GM20000 (cell line): ENCODE results near the gene CAMTA1.

Source experiments
- DNase-seq: peaks from one replicate; pipeline ENCODE4 v3.0.0; 2012; ENCODE audit warnings: low spot score
- TF ChIP-seq, protein P1 (sequence below): IDR thresholded peaks from 2 replicates; pipeline ENCODE4 v1.5.1; 2012; ENCODE audit warnings: mild to moderate bottlenecking, control low read depth; ENCODE audit errors: extremely low read depth, missing control alignments

CAMTA1 gene

DNA sequence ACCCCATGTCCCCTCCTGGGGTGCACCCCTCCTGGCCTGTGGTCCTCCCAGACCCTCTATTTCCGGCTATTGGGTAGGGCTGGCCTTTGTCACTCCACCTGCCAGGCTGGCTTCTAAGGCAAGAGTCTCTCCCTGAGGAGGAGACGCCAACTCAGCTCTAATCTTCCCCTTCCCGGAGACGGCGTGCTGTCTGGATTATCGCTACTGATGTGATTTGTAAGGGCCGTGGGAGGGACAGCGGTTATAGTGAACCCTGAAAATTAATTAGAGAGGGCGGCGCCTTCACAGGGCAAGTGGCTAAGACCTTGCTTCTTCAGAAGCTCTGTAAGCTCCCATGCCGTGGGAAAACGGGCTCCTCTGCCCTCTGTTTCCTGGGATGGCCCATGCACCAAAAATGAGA lies 778.9 kb downstream of the CAMTA1 start:
- no peak for DNase-seq
- TF ChIP-seq, protein P1, sequence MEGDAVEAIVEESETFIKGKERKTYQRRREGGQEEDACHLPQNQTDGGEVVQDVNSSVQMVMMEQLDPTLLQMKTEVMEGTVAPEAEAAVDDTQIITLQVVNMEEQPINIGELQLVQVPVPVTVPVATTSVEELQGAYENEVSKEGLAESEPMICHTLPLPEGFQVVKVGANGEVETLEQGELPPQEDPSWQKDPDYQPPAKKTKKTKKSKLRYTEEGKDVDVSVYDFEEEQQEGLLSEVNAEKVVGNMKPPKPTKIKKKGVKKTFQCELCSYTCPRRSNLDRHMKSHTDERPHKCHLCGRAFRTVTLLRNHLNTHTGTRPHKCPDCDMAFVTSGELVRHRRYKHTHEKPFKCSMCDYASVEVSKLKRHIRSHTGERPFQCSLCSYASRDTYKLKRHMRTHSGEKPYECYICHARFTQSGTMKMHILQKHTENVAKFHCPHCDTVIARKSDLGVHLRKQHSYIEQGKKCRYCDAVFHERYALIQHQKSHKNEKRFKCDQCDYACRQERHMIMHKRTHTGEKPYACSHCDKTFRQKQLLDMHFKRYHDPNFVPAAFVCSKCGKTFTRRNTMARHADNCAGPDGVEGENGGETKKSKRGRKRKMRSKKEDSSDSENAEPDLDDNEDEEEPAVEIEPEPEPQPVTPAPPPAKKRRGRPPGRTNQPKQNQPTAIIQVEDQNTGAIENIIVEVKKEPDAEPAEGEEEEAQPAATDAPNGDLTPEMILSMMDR: no peak

GRCh38 chr1:7565099-7565750 lies 780.0 kb downstream of the CAMTA1 start:
- DNase-seq: no peak
- TF ChIP-seq, protein P1: no peak

DNA sequence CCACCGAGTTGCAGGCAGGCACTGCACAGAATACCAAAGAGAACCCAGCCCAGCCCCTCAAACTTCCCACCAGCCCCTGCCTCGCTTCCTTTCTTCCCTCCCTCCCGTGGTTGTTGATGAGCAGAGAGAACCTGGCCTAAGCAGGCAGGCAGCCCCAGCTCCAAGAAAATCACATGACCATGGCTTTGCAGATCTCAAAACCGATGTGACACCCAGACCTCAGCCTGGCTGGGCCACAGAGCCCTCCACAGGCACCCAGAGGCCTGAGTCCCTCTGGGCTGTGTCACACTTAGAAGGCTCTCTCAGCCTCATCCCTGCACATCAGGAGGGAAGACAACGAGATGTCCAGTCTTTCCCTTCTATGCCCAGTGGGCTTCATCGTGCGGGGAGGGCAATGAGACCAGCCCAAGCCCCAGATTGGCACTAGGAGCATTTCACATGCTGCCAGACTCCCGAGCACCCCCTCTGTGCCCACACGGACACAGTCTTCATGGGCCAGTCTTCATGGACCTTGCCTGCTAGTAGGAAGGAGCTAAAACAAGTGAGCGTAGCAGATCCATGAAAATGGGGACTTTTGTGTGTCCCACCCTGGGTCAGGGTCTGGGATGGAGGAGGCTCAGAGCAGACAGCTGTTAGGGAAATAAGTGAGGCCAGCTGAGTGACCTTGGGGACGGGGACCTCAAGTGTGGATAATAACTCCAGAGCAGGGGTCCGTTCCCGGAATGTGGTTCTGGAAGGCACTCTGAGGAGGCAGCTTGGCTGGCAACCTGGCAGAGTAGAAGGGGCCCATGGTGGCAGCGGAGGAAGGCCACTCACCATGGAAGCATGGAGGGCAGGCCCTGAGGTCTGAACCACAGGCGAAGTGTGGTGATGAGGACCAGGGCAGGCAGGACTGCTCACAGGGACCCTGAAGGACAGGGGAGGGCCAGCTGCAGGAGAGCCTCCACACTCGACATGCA lies 781.4 kb downstream of the CAMTA1 start:
- no peak for DNase-seq
- TF ChIP-seq, protein P1: no peak

GRCh38 chr1:7567376-7567775 lies 782.1 kb downstream of the CAMTA1 start:
- DNase-seq: no peak
- TF ChIP-seq, protein P1: no peak

GRCh38 chr1:7568053-7568452 lies 782.8 kb downstream of the CAMTA1 start:
- DNase-seq: no peak
- TF ChIP-seq, protein P1: no peak

DNA sequence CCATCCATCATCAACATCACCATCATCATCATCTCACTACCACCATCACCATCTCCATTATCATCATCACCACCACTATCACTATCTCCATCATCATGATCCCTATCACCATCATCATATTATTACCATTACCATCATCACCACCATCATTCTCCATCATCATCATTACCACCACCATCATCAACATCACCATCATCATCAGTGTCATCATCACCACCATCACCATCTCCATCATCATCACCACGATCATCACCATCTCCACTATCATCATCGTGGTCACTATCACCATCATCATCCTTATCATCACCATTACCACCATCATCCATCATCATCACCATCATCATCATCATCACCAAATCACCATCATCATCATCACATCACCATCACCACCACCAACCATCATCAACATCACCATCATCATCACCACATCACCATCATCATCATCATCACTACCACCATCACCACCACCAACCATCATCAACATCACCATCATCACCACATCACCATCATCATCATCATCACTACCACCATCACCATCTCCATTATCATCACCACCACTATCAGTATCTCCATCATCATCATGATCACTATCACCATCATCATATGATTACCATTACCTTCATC lies 783.8 kb downstream of the CAMTA1 start:
- TF ChIP-seq, protein P1: no peak
- DNase-seq: no peak

GRCh38 chr1:7570311-7570710 lies 785.1 kb downstream of the CAMTA1 start:
- no peak for DNase-seq
- TF ChIP-seq, protein P1: no peak
